Measurements from ENCODE around the gene AMY1B.
"Not testable (repeated sequence)": the region's sequence is repeated elsewhere in the genome, so short reads cannot be mapped to it uniquely, and the experiment has no call there.

DNA sequence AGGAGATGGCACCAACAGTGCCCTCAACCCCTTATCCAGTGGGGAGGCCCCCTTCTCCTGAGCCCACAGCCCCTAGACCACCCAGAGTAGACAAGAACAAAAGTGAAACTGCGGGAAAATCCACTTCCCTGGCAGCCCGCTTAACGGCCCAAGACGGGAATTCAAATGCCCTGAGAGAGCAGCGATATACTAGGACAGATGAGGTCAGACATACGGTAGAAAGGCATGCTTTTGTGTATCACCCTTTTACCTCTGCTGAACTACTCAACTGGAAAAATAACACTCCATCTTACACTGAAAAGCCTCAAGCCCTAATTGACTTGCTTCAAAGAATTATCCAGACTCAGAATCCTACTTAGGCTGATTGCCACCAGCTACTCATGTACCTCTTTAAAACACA lies 1.4 kb upstream of the AMY1B start:
- TF ChIP-seq CTCF, POLR2A (IDR thresholded peaks at IDR 0.05): not testable (repeated sequence)

Data from lower leg skin (tissue), 3 donors.